HepG2 (cell line): ENCODE results near the gene WDR35. TPM values are rescaled to one million over a fixed set of nuclear protein-coding genes. Genes with fewer than 3 reads are reported as not detected.

Source experiments
- HOXA5 ChIP-seq: sonication (generic); formaldehyde crosslinking; IDR thresholded peaks from 2 replicates; pipeline ENCODE4 v1.4.0; 2020; ENCODE audit warnings: missing genetic modification reagents
- IRX3 ChIP-seq: sonication (generic); formaldehyde crosslinking; IDR thresholded peaks from 2 replicates; pipeline ENCODE4 v1.8.1; 2023; ENCODE audit warnings: mild to moderate bottlenecking, low read depth, missing genetic modification reagents, borderline replicate concordance
- ISL2 ChIP-seq: sonication (generic); formaldehyde crosslinking; IDR thresholded peaks from 2 replicates; pipeline ENCODE4 v1.5.0; 2020; ENCODE audit warnings: missing genetic modification reagents
- KLF13 ChIP-seq: sonication (generic); formaldehyde crosslinking; IDR thresholded peaks from 2 replicates; pipeline ENCODE4 v1.4.0; 2020; ENCODE audit warnings: mild to moderate bottlenecking, missing genetic modification reagents
- LCORL ChIP-seq, 2 experiments: fragments of 450-650 bp in 1 of 2; sonication (generic) in 1 of 2; formaldehyde crosslinking in 1 of 2; IDR thresholded peaks; 2 replicates each; pipeline versions ENCODE4 v1.5.0 to v1.6.1; 2017 to 2020; ENCODE audit warnings: antibody characterized with exemption in 1 of 2, missing genetic modification reagents in 1 of 2
- PAX8 ChIP-seq: sonication (generic); formaldehyde crosslinking; IDR thresholded peaks from 2 replicates; pipeline ENCODE4 v1.8.0; 2022; ENCODE audit warnings: mild to moderate bottlenecking, missing genetic modification reagents, borderline replicate concordance
- PHB2 ChIP-seq: fragments of 450-650 bp; IDR thresholded peaks from 2 replicates; pipeline ENCODE4 v1.6.1; 2018; ENCODE audit not compliant: partially characterized antibody
- PPARG ChIP-seq: conservative IDR thresholded peaks from 2 replicates; pipeline ENCODE4 v1.6.1; 2016; ENCODE audit warnings: missing biosample characterization, missing genetic modification reagents
- RFXANK ChIP-seq: IDR thresholded peaks from 2 replicates; pipeline ENCODE4 v1.6.1; 2016
- SIN3A ChIP-seq: IDR thresholded peaks from 2 replicates; pipeline ENCODE4 v1.6.1; 2011; ENCODE audit warnings: low read depth, mild to moderate bottlenecking, control low read depth, low read length, borderline replicate concordance
- SOX5 ChIP-seq: IDR thresholded peaks from 2 replicates; pipeline ENCODE4 v1.6.1; 2016; ENCODE audit warnings: borderline replicate concordance
- SUZ12 ChIP-seq: fragments of 150-350 bp; IDR thresholded peaks from 2 replicates; pipeline ENCODE4 v1.6.1; 2014; ENCODE audit warnings: low read depth, low read length
- ZBTB8A ChIP-seq: sonication (generic); formaldehyde crosslinking; IDR thresholded peaks from 2 replicates; pipeline ENCODE4 v1.4.0; 2020; ENCODE audit warnings: mild to moderate bottlenecking, low read depth, missing genetic modification reagents, borderline replicate concordance
- ZNF253 ChIP-seq: sonication (generic); formaldehyde crosslinking; IDR thresholded peaks from 2 replicates; pipeline ENCODE4 v1.8.0; 2022; ENCODE audit warnings: mild to moderate bottlenecking, missing genetic modification reagents, borderline replicate concordance
- ZNF263 ChIP-seq: sonication (generic); formaldehyde crosslinking; IDR thresholded peaks from 2 replicates; pipeline ENCODE4 v1.4.0; 2020; ENCODE audit warnings: missing genetic modification reagents
- ZNF343 ChIP-seq: sonication (generic); formaldehyde crosslinking; IDR thresholded peaks from 2 replicates; pipeline ENCODE4 v1.4.0; 2020; ENCODE audit warnings: mild to moderate bottlenecking, missing genetic modification reagents
- ZNF451 ChIP-seq: sonication (generic); formaldehyde crosslinking; IDR thresholded peaks from 2 replicates; pipeline ENCODE4 v1.5.0; 2020; ENCODE audit warnings: mild to moderate bottlenecking, missing genetic modification reagents
- ZNF468 ChIP-seq: sonication (generic); formaldehyde crosslinking; IDR thresholded peaks from 2 replicates; pipeline ENCODE4 v1.8.0; 2022; ENCODE audit warnings: mild to moderate bottlenecking, moderate library complexity, missing genetic modification reagents
- ZNF605 ChIP-seq: sonication (generic); formaldehyde crosslinking; IDR thresholded peaks from 2 replicates; pipeline ENCODE4 v1.8.0; 2022; ENCODE audit warnings: mild to moderate bottlenecking, missing genetic modification reagents
- ZNF674 ChIP-seq: sonication (generic); formaldehyde crosslinking; IDR thresholded peaks from 2 replicates; pipeline ENCODE4 v1.5.0; 2020; ENCODE audit warnings: low read depth, mild to moderate bottlenecking, missing genetic modification reagents
- polyA plus RNA-seq, 8 experiments: library from polyadenylated mRNA; depleted of rRNA in 3 of 8; stranded (reverse) in 7 of 8; unstranded in 1 of 8; fragments of >200 nt; fragmentation: Illumina TruSeq in 4 of 8; extraction: Trizol in 4 of 8; gene quantifications; 2 replicates each; pipeline versions ENCODE4 v1.2.1 to v1.2.3, GENCODE V29; 2011 to 2016; ENCODE audit warnings: low read depth in 4 of 8, missing spikeins in 1 of 8, mixed read lengths in 1 of 8; ENCODE audit not compliant: insufficient read depth in 1 of 8
- total RNA-seq, 5 experiments: library from RNA; depleted of rRNA; stranded (reverse); fragments of >200 nt; fragmentation: Illumina TruSeq; extraction: Trizol; gene quantifications; 2 replicates each; pipeline ENCODE4 v1.2.3, GENCODE V29; 2016; ENCODE audit warnings: low read depth in 1 of 5
- TF ChIP-seq, protein P1 (sequence below): sonication (generic); formaldehyde crosslinking; IDR thresholded peaks from 2 replicates; pipeline ENCODE4 v1.5.0; 2020; ENCODE audit warnings: mild to moderate bottlenecking, missing genetic modification reagents
- TF ChIP-seq, protein P2 (sequence below): sonication (generic); IDR thresholded peaks from 2 replicates; pipeline ENCODE4 v1.6.1; 2016; ENCODE audit warnings: low read depth, borderline replicate concordance
- TF ChIP-seq, protein P3 (sequence below): sonication (generic); formaldehyde crosslinking; IDR thresholded peaks from 2 replicates; pipeline ENCODE4 v1.4.0; 2020; ENCODE audit warnings: missing genetic modification reagents, borderline replicate concordance

The WDR35 gene
- total and polyA plus RNA-seq, 2 of the 13 experiments (the other 11 are each of a cell fraction or from before 2014, with no cell fraction given), result 11.1 to 19.6 TPM

DNA sequence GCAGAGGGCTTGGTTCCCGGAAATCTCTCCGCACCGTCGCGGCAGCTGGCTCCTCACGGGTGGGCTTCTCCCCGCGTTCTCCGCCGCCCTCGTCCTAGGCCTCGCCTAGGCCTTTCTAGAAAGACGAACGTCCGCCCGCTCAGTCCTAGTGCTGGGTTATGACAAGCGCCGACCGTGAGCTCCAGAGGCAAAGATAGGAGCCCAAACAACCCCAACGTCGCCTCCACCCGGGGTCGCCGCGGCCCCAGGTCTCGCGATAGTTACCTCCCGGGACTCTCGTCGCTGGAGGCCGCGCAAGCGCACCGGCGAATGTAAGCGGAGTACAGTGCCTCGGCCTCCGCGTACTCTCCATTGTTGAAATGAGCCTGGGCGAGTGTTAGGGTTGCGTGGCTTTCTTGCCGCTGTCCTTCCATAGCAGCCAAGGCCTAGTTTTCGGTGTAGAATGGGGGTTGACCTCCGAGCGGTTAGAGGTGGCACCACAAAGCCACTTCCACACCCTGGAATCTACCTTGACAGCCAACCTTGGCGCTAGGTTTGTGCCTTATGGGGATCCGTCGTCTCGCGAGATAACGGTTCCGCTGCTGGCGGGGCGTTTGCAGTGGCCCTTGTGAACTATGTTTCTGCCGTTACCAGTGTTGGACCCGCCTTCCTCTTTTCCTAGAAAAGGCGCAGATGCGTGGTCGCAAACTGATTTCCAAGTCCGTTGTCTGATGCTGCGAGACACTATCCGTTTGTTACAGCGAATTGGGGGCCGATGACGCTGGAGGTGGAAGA, 88.3 kb downstream of the WDR35 start, which contains the start of gene TTC32 (continued):
- TF ChIP-seq HOXA5 (CRISPR knock-in tag) (peak; percentile 86; the same call in 1 of the 2 replicates), ZNF451 (CRISPR knock-in tag) (peak; percentile 76), RFXANK (CRISPR knock-in tag) (peak; percentile 91), ZNF263 (CRISPR knock-in tag) (peak; percentile 42), SUZ12 (no peak), PHB2 (no peak), ZNF674 (CRISPR knock-in tag) (peak; percentile 67; the same call in 1 of the 2 replicates), ZNF253 (peak; percentile 51; the same call in 1 of the 2 replicates), PAX8 (CRISPR knock-in tag) (0 out of 2 replicates have a peak, but pooled peaks have one; percentile 15), IRX3 (no peak), SOX5 (CRISPR knock-in tag) (peak; percentile 77), ISL2 (no peak; the same call in none of the 2 replicates), LCORL (IDR thresholded peaks at IDR 0.05) (no peak), LCORL (CRISPR knock-in tag; IDR thresholded peaks at IDR 0.05) (no peak; the same call in 1 of the 2 replicates), ZNF343 (CRISPR knock-in tag) (peak; percentile 88), ZNF468 (CRISPR knock-in tag) (peak; percentile 94), SIN3A (peak; percentile 96), KLF13 (CRISPR knock-in tag) (peak; percentile 19; the same call in 1 of the 2 replicates), PPARG (0 out of 2 replicates have a peak, but pooled peaks have one; percentile 38), ZNF605 (CRISPR knock-in tag) (peak; percentile 97), ZBTB8A (CRISPR knock-in tag) (peak; percentile 87; the same call in 1 of the 2 replicates)
- TF ChIP-seq, protein P1, sequence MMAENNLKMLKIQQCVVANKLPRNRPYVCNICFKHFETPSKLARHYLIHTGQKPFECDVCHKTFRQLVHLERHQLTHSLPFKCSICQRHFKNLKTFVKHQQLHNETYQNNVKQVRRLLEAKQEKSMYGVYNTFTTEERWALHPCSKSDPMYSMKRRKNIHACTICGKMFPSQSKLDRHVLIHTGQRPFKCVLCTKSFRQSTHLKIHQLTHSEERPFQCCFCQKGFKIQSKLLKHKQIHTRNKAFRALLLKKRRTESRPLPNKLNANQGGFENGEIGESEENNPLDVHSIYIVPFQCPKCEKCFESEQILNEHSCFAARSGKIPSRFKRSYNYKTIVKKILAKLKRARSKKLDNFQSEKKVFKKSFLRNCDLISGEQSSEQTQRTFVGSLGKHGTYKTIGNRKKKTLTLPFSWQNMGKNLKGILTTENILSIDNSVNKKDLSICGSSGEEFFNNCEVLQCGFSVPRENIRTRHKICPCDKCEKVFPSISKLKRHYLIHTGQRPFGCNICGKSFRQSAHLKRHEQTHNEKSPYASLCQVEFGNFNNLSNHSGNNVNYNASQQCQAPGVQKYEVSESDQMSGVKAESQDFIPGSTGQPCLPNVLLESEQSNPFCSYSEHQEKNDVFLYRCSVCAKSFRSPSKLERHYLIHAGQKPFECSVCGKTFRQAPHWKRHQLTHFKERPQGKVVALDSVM, result peak; percentile 87
- TF ChIP-seq, protein P2, sequence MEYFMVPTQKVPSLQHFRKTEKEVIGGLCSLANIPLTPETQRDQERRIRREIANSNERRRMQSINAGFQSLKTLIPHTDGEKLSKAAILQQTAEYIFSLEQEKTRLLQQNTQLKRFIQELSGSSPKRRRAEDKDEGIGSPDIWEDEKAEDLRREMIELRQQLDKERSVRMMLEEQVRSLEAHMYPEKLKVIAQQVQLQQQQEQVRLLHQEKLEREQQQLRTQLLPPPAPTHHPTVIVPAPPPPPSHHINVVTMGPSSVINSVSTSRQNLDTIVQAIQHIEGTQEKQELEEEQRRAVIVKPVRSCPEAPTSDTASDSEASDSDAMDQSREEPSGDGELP, result peak; percentile 42; the same call in 1 of the 2 replicates
- TF ChIP-seq, protein P3, sequence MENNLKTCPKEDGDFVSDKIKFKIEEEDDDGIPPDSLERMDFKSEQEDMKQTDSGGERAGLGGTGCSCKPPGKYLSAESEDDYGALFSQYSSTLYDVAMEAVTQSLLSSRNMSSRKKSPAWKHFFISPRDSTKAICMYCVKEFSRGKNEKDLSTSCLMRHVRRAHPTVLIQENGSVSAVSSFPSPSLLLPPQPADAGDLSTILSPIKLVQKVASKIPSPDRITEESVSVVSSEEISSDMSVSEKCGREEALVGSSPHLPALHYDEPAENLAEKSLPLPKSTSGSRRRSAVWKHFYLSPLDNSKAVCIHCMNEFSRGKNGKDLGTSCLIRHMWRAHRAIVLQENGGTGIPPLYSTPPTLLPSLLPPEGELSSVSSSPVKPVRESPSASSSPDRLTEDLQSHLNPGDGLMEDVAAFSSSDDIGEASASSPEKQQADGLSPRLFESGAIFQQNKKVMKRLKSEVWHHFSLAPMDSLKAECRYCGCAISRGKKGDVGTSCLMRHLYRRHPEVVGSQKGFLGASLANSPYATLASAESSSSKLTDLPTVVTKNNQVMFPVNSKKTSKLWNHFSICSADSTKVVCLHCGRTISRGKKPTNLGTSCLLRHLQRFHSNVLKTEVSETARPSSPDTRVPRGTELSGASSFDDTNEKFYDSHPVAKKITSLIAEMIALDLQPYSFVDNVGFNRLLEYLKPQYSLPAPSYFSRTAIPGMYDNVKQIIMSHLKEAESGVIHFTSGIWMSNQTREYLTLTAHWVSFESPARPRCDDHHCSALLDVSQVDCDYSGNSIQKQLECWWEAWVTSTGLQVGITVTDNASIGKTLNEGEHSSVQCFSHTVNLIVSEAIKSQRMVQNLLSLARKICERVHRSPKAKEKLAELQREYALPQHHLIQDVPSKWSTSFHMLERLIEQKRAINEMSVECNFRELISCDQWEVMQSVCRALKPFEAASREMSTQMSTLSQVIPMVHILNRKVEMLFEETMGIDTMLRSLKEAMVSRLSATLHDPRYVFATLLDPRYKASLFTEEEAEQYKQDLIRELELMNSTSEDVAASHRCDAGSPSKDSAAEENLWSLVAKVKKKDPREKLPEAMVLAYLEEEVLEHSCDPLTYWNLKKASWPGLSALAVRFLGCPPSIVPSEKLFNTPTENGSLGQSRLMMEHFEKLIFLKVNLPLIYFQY, result peak; percentile 48; the same call in 1 of the 2 replicates
